Mucosa of stomach (tissue), 1 donor: ENCODE data around the gene NLGN1.

Source experiments
- H3K27me3 ChIP-seq: one replicate; pipeline ENCODE4 v1.7.0; 2013; ENCODE audit warnings: mild to moderate bottlenecking, low read length; ENCODE audit not compliant: control insufficient read depth, insufficient read depth
- H3K36me3 ChIP-seq: one replicate; pipeline ENCODE4 v1.7.0; 2013; ENCODE audit warnings: low read length; ENCODE audit not compliant: control insufficient read depth, insufficient read depth
- H3K4me1 ChIP-seq: one replicate; pipeline ENCODE4 v1.7.0; 2013; ENCODE audit warnings: mild to moderate bottlenecking, low read length; ENCODE audit not compliant: control insufficient read depth, insufficient read depth
- H3K4me3 ChIP-seq: one replicate; pipeline ENCODE4 v1.7.0; 2013; ENCODE audit warnings: low read length
- H3K9ac ChIP-seq: one replicate; pipeline ENCODE4 v1.7.0; 2013; ENCODE audit warnings: mild to moderate bottlenecking, low read length, moderate library complexity
- H3K9me3 ChIP-seq: one replicate; pipeline ENCODE4 v1.7.0; 2013; ENCODE audit warnings: mild to moderate bottlenecking, low read length, moderate library complexity; ENCODE audit not compliant: control insufficient read depth
- donor health status: Pancreatic carcinoma.

The NLGN1 gene

GRCh38 chr3:173653781-173654180 lies 256.2 kb downstream of the NLGN1 start:
- Histone ChIP-seq H3K36me3 (no peaks in the 10 kb centered on the region), H3K9me3 (no peaks in the 10 kb centered on the region), H3K4me1 (no peaks in the 10 kb centered on the region), H3K27me3 (no peaks in the 10 kb centered on the region), H3K9ac (no peak overlapping the region), H3K4me3 (no peak overlapping the region)

DNA sequence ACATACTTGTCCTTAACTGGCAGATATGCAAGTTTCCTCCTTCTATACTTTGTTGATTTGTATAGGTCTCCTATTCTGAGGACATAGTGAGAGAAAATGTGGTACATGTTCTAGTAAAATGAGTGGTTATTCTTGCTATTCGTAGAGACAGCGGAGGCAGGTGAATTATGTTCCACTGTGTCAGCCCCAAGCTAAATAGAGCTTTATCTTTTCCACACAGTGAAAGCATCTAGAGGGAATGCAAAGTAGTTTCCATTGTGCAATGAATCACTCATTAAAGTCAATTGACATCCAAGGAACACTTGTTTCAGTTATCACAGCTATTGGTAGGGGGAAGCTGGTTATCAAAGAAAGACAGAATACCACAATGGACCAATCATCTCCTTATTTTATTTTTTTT lies 262.4 kb downstream of the NLGN1 start:
- H3K27me3 ChIP-seq, result no peaks in the 10 kb centered on the region
- no peak overlapping the region for H3K9ac ChIP-seq
- H3K9me3 ChIP-seq, result no peaks in the 10 kb centered on the region
- no peaks in the 10 kb centered on the region for H3K36me3 ChIP-seq
- H3K4me3 ChIP-seq, result no peak overlapping the region
- no peaks in the 10 kb centered on the region for H3K4me1 ChIP-seq

DNA sequence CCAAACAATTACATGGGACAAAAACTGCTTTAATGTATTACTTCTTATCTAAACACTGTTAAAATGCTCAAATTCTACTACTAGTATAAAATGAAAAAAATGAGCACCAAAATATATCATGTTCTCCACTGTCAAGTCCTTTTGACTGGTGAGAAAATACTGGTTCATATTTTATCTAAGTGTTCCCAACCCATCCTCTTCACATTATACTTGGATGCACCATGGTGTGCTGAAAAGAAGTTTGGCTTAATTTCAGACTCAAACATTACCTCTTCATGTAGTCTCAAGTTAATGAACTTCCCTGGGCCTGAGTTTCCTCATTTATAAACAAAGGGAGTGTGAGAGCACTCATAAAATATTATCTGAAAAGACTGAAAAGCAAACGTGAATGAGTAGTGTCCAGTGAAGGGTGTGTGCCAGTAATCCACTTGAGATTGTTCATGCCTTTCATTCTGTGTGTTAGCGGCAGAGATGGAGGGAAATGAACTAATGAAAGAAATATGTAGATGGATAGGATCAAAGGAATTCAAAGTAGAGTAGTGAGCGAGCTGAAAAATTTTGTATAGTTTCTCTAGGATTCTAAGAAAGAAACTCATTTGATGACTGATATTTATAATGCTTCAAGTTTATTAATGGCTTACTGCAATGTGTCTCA lies 263.2 kb downstream of the NLGN1 start:
- H3K4me3 ChIP-seq, result no peak overlapping the region
- no peaks in the 10 kb centered on the region for H3K9me3 ChIP-seq
- H3K27me3 ChIP-seq, result no peaks in the 10 kb centered on the region
- H3K36me3 ChIP-seq, result no peaks in the 10 kb centered on the region
- H3K9ac ChIP-seq, result no peak overlapping the region
- H3K4me1 ChIP-seq, result no peaks in the 10 kb centered on the region

DNA sequence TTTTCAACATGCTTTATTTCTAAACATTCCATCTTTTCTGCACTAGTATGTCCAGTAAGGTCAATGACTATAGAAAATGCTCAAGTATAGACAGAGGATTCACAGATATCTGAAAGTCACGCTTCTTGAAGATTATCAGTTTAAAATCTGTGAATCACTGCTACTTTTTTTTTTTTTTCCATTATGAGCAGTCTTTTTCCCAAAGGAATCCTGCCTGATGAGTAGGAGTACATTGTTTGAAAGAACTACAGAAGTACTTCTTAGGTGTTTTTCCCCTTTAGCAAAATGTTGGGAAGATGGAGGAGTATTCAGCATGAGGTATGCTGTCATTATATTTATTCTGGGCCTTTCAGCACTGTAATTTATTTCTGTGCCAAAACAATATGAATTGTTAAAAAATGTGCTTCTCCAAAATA lies 266.2 kb downstream of the NLGN1 start:
- Histone ChIP-seq H3K9ac (no peak overlapping the region), H3K4me1 (no peaks in the 10 kb centered on the region), H3K4me3 (no peak overlapping the region), H3K27me3 (no peaks in the 10 kb centered on the region), H3K36me3 (no peaks in the 10 kb centered on the region), H3K9me3 (no peaks in the 10 kb centered on the region)

DNA sequence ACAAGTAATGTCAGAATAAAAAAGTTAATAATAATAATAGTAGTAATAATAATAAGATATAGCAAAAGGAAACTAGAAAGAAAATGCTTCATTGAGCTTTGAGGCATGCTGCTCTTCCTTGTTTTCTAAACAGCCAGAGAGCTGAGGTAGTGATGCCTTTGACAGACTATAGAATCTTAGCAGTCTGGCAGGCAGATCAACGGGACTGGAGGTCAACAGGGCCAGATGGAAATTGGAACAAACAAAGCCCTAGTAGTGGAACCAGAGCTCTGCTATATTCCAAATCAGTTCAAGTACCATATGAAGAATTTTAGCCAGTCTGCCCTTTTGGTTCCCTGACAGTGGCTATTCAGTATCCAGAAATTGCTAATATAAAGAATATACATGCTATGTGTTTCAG lies 278.6 kb downstream of the NLGN1 start:
- no peaks in the 10 kb centered on the region for H3K36me3 ChIP-seq

GRCh38 chr3:173681188-173681678 lies 283.7 kb downstream of the NLGN1 start:
- Histone ChIP-seq H3K9ac (no peak overlapping the region), H3K4me1 (no peaks in the 10 kb centered on the region), H3K36me3 (no peaks in the 10 kb centered on the region), H3K9me3 (no peaks in the 10 kb centered on the region), H3K4me3 (no peak overlapping the region), H3K27me3 (no peaks in the 10 kb centered on the region)

More for the DNA sequence above, 278.6 kb downstream of the NLGN1 start:
- Histone ChIP-seq H3K9me3 (no peaks in the 10 kb centered on the region), H3K4me1 (no peaks in the 10 kb centered on the region), H3K9ac (no peak overlapping the region), H3K27me3 (no peaks in the 10 kb centered on the region), H3K4me3 (no peak overlapping the region)

- H3K4me1 ChIP-seq, result no peaks in the 10 kb centered on the region
- no peak overlapping the region for H3K4me3 ChIP-seq
- H3K9ac ChIP-seq, result no peak overlapping the region
- H3K27me3 ChIP-seq, result no peaks in the 10 kb centered on the region
- H3K9me3 ChIP-seq, result no peaks in the 10 kb centered on the region
- no peaks in the 10 kb centered on the region for H3K36me3 ChIP-seq
Measured at GRCh38 chr3:173685456-173685855, 287.9 kb downstream of the NLGN1 start.

DNA sequence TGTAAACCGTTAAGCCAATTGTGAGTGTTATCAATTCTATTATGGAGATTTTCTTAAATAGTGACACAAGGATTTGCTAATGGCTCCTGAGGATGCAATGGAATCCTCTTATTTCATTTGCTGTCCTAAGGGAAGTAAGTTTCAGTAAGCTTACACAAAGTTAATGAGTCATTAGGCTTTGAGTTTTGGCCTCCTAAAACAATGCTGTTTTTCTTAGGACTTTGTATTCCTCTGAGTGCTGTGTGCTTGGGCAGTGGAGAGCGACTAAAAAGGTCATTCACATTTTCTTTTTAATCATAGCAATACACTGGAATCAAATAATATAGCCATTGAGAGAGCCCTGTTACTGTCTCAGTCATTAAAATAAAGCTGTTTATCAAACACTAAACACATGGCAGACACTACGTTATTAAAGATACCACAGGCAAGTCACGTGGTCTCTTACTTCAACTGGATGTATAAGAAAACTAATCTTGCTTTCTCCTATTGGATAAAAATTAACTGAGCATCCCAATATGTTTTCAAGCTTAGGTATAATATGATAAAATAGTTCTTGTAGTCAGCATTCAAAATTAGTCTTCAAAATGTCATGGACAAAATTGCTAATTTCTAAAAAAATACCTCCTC lies 290.8 kb downstream of the NLGN1 start:
- Histone ChIP-seq H3K4me3 (no peak overlapping the region), H3K9me3 (no peaks in the 10 kb centered on the region), H3K9ac (no peak overlapping the region), H3K4me1 (no peaks in the 10 kb centered on the region), H3K36me3 (no peaks in the 10 kb centered on the region), H3K27me3 (no peaks in the 10 kb centered on the region)

- Histone ChIP-seq H3K4me3 (no peak overlapping the region), H3K9me3 (no peaks in the 10 kb centered on the region), H3K4me1 (no peaks in the 10 kb centered on the region), H3K27me3 (no peaks in the 10 kb centered on the region), H3K9ac (no peak overlapping the region), H3K36me3 (no peaks in the 10 kb centered on the region)
Measured at GRCh38 chr3:173690542-173691180, 293.1 kb downstream of the NLGN1 start.

- H3K36me3 ChIP-seq, result no peaks in the 10 kb centered on the region
- H3K9ac ChIP-seq, result no peak overlapping the region
- no peak overlapping the region for H3K4me3 ChIP-seq
Measured at GRCh38 chr3:173699353-173699752, 301.8 kb downstream of the NLGN1 start.

GRCh38 chr3:173700336-173700735 lies 302.8 kb downstream of the NLGN1 start:
- H3K9me3 ChIP-seq, result no peaks in the 10 kb centered on the region
- H3K36me3 ChIP-seq, result no peaks in the 10 kb centered on the region
- no peaks in the 10 kb centered on the region for H3K4me1 ChIP-seq
- no peak overlapping the region for H3K9ac ChIP-seq
- H3K4me3 ChIP-seq, result no peak overlapping the region
- H3K27me3 ChIP-seq, result no peaks in the 10 kb centered on the region

More at GRCh38 chr3:173699353-173699752, 301.8 kb downstream of the NLGN1 start:
- no peaks in the 10 kb centered on the region for H3K9me3 ChIP-seq
- no peaks in the 10 kb centered on the region for H3K27me3 ChIP-seq
- no peaks in the 10 kb centered on the region for H3K4me1 ChIP-seq

- no peak overlapping the region for H3K4me3 ChIP-seq
Measured at GRCh38 chr3:173702561-173702960, 305.0 kb downstream of the NLGN1 start.

More at GRCh38 chr3:173702561-173702960, 305.0 kb downstream of the NLGN1 start:
- Histone ChIP-seq H3K9me3 (no peaks in the 10 kb centered on the region), H3K9ac (no peak overlapping the region), H3K36me3 (no peaks in the 10 kb centered on the region), H3K27me3 (no peaks in the 10 kb centered on the region), H3K4me1 (no peaks in the 10 kb centered on the region)
